HG03025 (cell line): ENCODE data around the gene PTPRA.

ENCODE experiments used
- ATAC-seq: cut with Tn5 transposase; IDR thresholded peaks from one replicate; pipeline ENCODE4 v1.9.1; 2021; ENCODE audit warnings: mild to moderate bottlenecking, moderate library complexity; ENCODE audit not compliant: unreplicated experiment, low FRiP score

Gene PTPRA

GRCh38 chr20:2849529-2849928 lies 23.8 kb upstream of the PTPRA start:
- no peak for ATAC-seq

GRCh38 chr20:2851086-2851485 lies 22.2 kb upstream of the PTPRA start:
- ATAC-seq: no peak

- no peak for ATAC-seq
These were observed 14.7 kb upstream of the PTPRA start for GRCh38 chr20:2858591-2858990.

- ATAC-seq: no peak
These were observed 13.8 kb upstream of the PTPRA start for GRCh38 chr20:2859330-2860121.

GRCh38 chr20:2864626-2865025 lies 8.7 kb upstream of the PTPRA start:
- ATAC-seq: no peak

- ATAC-seq: no peak
These were observed 8.2 kb upstream of the PTPRA start for GRCh38 chr20:2865101-2865500.

GRCh38 chr20:2865630-2866029 lies 7.7 kb upstream of the PTPRA start:
- ATAC-seq: no peak

GRCh38 chr20:2866236-2866635 lies 7.0 kb upstream of the PTPRA start:
- no peak for ATAC-seq

GRCh38 chr20:2867081-2867864 lies 6.0 kb upstream of the PTPRA start:
- ATAC-seq: no peak

GRCh38 chr20:2869381-2869780 lies 3.9 kb upstream of the PTPRA start:
- ATAC-seq: no peak

GRCh38 chr20:2871111-2871465 lies 2.2 kb upstream of the PTPRA start:
- no peak for ATAC-seq

- ATAC-seq: no peak
These were observed 1.4 kb upstream of the PTPRA start for GRCh38 chr20:2871661-2872458.

GRCh38 chr20:2872459-2873009 lies 747 bp upstream of the PTPRA start:
- ATAC-seq: peak; percentile 26

- ATAC-seq: peak; percentile 36
These were observed 413 bp downstream of the PTPRA start for GRCh38 chr20:2873747-2874041.

- no peak for ATAC-seq
These were observed 1.2 kb downstream of the PTPRA start for GRCh38 chr20:2874456-2874855.

GRCh38 chr20:2875690-2876203 lies 2.5 kb downstream of the PTPRA start:
- ATAC-seq: no peak

- ATAC-seq: no peak
These were observed 5.2 kb downstream of the PTPRA start for GRCh38 chr20:2878515-2878914.

- ATAC-seq: no peak
These were observed 5.9 kb downstream of the PTPRA start for GRCh38 chr20:2879146-2879545.

GRCh38 chr20:2880650-2881049 lies 7.4 kb downstream of the PTPRA start:
- no peak for ATAC-seq

- ATAC-seq: no peak
These were observed 10.7 kb downstream of the PTPRA start for GRCh38 chr20:2883726-2884637.
